ENCODE data around the gene EIF5AL1. TPM values are rescaled to one million over a fixed set of nuclear protein-coding genes. Genes with fewer than 3 reads are reported as not detected.

Gene EIF5AL1
- total RNA-seq, 1 experiment from 2014 or later, result 0.17 TPM

DNA sequence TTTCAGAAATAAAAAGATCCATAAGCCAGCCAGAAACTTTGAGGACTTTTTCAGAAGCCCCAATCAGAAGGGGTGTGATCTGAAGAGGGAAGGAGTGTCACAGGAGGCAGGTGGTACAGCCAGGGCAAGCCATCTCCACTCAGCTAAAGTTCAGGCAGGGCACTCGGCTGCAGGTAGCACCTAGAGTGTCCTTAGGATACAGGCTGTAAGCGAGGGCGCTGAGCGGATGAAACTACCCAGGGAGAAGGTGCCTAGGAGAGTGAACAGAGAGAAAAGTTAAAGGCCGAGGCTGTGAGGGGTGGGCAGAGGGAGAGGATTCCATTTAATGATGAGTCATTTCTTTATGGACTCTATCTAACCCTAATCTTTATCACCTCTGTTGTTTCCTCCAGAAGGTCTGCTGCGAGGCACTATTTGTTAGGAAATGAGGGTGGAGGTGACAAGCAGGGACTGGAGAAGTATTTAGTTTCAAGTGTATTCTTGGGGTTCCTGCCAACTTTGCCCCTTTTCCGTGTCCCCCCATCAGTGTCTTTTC is 37.1 kb upstream of the EIF5AL1 start (continued):
- TF ChIP-seq, protein P1, sequence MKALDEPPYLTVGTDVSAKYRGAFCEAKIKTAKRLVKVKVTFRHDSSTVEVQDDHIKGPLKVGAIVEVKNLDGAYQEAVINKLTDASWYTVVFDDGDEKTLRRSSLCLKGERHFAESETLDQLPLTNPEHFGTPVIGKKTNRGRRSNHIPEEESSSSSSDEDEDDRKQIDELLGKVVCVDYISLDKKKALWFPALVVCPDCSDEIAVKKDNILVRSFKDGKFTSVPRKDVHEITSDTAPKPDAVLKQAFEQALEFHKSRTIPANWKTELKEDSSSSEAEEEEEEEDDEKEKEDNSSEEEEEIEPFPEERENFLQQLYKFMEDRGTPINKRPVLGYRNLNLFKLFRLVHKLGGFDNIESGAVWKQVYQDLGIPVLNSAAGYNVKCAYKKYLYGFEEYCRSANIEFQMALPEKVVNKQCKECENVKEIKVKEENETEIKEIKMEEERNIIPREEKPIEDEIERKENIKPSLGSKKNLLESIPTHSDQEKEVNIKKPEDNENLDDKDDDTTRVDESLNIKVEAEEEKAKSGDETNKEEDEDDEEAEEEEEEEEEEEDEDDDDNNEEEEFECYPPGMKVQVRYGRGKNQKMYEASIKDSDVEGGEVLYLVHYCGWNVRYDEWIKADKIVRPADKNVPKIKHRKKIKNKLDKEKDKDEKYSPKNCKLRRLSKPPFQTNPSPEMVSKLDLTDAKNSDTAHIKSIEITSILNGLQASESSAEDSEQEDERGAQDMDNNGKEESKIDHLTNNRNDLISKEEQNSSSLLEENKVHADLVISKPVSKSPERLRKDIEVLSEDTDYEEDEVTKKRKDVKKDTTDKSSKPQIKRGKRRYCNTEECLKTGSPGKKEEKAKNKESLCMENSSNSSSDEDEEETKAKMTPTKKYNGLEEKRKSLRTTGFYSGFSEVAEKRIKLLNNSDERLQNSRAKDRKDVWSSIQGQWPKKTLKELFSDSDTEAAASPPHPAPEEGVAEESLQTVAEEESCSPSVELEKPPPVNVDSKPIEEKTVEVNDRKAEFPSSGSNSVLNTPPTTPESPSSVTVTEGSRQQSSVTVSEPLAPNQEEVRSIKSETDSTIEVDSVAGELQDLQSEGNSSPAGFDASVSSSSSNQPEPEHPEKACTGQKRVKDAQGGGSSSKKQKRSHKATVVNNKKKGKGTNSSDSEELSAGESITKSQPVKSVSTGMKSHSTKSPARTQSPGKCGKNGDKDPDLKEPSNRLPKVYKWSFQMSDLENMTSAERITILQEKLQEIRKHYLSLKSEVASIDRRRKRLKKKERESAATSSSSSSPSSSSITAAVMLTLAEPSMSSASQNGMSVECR (CRISPR knock-in tag; IDR thresholded peaks at IDR 0.05; ENCODE audit: borderline replicate concordance), result no peak
- TF ChIP-seq ATF1 (CRISPR knock-in tag; IDR thresholded peaks at IDR 0.05) (no peak), ZNF138 (CRISPR knock-in tag; conservative IDR thresholded peaks at IDR 0.05) (no peak), PRRX2 (CRISPR knock-in tag; IDR thresholded peaks at IDR 0.05) (no peak), NFE2L1 (CRISPR knock-in tag; IDR thresholded peaks at IDR 0.05) (no peak), ESRRA (CRISPR knock-in tag; IDR thresholded peaks at IDR 0.05; ENCODE audit: borderline replicate concordance) (no peak), ETV6 (CRISPR knock-in tag; IDR thresholded peaks at IDR 0.05) (no peak), ELF4 (CRISPR knock-in tag; IDR thresholded peaks at IDR 0.05; ENCODE audit: low read depth) (no peak), HMGA2 (CRISPR knock-in tag; IDR thresholded peaks at IDR 0.05) (no peak)
- TF ChIP-seq, protein P2, sequence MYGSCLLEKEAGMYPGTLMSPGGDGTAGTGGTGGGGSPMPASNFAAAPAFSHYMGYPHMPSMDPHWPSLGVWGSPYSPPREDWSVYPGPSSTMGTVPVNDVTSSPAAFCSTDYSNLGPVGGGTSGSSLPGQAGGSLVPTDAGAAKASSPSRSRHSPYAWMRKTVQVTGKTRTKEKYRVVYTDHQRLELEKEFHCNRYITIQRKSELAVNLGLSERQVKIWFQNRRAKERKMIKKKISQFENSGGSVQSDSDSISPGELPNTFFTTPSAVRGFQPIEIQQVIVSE (CRISPR knock-in tag; IDR thresholded peaks at IDR 0.05; ENCODE audit: borderline replicate concordance), result no peak
- TF ChIP-seq, protein P3, sequence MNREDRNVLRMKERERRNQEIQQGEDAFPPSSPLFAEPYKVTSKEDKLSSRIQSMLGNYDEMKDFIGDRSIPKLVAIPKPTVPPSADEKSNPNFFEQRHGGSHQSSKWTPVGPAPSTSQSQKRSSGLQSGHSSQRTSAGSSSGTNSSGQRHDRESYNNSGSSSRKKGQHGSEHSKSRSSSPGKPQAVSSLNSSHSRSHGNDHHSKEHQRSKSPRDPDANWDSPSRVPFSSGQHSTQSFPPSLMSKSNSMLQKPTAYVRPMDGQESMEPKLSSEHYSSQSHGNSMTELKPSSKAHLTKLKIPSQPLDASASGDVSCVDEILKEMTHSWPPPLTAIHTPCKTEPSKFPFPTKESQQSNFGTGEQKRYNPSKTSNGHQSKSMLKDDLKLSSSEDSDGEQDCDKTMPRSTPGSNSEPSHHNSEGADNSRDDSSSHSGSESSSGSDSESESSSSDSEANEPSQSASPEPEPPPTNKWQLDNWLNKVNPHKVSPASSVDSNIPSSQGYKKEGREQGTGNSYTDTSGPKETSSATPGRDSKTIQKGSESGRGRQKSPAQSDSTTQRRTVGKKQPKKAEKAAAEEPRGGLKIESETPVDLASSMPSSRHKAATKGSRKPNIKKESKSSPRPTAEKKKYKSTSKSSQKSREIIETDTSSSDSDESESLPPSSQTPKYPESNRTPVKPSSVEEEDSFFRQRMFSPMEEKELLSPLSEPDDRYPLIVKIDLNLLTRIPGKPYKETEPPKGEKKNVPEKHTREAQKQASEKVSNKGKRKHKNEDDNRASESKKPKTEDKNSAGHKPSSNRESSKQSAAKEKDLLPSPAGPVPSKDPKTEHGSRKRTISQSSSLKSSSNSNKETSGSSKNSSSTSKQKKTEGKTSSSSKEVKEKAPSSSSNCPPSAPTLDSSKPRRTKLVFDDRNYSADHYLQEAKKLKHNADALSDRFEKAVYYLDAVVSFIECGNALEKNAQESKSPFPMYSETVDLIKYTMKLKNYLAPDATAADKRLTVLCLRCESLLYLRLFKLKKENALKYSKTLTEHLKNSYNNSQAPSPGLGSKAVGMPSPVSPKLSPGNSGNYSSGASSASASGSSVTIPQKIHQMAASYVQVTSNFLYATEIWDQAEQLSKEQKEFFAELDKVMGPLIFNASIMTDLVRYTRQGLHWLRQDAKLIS (CRISPR knock-in tag; IDR thresholded peaks at IDR 0.05; ENCODE audit: borderline replicate concordance), result no peak
- TF ChIP-seq, protein P4, sequence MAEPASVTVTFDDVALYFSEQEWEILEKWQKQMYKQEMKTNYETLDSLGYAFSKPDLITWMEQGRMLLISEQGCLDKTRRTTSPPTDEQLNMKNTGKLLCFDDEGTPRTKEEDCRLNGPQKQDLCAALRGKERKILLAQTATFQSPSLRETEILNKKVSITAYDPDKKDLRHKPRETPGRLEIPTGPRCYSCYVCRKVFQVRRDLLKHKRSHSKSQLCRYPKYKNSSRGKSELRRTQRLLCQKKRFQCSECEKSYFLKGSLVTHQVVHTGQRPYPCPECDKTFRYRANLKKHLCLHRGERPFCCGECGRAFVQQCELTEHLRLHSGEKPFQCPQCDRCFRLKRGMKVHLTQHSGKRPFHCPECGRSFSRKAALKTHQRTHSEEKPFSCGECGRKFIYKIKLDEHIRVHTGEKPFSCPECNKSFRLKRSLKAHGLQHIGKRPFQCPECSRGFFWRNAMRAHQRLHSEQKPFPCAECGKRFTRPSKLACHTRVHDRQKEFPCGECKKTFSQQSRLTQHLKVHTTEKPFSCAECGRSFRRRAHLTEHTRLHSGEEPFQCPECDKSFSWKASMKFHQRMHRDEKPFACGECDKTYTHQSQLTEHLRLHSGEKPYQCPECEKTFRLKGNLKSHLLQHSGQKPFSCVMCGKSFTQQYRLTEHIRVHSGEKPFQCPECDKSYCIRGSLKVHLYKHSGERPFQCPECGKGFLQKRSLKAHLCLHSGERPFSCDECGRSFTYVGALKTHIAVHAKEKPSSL (CRISPR knock-in tag; conservative IDR thresholded peaks at IDR 0.05), result no peak

DNA sequence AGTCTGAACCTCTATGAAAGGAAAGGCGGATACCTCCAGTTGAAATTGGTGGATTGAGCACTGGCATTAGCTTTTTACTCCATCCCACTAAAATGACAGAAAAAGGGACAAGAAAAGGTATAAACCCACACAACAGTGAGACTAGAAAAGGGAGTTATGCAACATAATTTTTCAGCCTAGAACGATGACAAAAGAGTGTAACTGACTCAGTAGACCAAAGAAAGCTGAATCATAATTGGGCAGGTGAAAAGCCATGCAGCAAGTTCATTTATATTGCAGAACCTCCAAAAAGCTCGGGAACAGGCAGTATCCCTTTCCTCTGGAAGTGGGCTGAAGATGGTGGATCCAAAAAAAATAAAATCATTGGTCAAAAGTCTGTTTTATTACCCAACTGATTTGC is 36.5 kb upstream of the EIF5AL1 start:
- H3K4me1 Mint-ChIP-seq, result no peaks in the 10 kb centered on the region
- no peak for TF ChIP-seq ZBTB21 (CRISPR knock-in tag; IDR thresholded peaks at IDR 0.05; ENCODE audit: borderline replicate concordance)
- TF ChIP-seq, protein P5, sequence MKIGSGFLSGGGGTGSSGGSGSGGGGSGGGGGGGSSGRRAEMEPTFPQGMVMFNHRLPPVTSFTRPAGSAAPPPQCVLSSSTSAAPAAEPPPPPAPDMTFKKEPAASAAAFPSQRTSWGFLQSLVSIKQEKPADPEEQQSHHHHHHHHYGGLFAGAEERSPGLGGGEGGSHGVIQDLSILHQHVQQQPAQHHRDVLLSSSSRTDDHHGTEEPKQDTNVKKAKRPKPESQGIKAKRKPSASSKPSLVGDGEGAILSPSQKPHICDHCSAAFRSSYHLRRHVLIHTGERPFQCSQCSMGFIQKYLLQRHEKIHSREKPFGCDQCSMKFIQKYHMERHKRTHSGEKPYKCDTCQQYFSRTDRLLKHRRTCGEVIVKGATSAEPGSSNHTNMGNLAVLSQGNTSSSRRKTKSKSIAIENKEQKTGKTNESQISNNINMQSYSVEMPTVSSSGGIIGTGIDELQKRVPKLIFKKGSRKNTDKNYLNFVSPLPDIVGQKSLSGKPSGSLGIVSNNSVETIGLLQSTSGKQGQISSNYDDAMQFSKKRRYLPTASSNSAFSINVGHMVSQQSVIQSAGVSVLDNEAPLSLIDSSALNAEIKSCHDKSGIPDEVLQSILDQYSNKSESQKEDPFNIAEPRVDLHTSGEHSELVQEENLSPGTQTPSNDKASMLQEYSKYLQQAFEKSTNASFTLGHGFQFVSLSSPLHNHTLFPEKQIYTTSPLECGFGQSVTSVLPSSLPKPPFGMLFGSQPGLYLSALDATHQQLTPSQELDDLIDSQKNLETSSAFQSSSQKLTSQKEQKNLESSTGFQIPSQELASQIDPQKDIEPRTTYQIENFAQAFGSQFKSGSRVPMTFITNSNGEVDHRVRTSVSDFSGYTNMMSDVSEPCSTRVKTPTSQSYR (CRISPR knock-in tag; IDR thresholded peaks at IDR 0.05), result no peak
- TF ChIP-seq PRRX2 (CRISPR knock-in tag; IDR thresholded peaks at IDR 0.05), result no peak
- CTCF ChIA-PET, result interaction anchor here (0.7 to 4.6 kb wide), 6 partner anchors 8 to 1764 kb away, joined by 3 to 28 read pairs (median 5); no protein-coding TSS in a partner anchor
- H3K9me3 Mint-ChIP-seq, result peaks cover 6% of the 10 kb centered on the region; the same call in 1 of the 2 replicates
- peaks cover 20% of the 10 kb centered on the region for H3K27me3 Mint-ChIP-seq (ENCODE audit: low read depth)
- ATAC-seq, result no peak
- no peak for DNase-seq (ENCODE audit: low spot score)
- H3K27ac Mint-ChIP-seq, result no peak overlapping the region
- POLR2A ChIA-PET, result no interaction called here
- H3K36me3 Mint-ChIP-seq, result no peaks in the 10 kb centered on the region
- no peak overlapping the region for H3K4me3 Mint-ChIP-seq

Data from WTC11 (cell line).